ENCODE measurements around the gene MEPCE. TPM values are rescaled to one million over a fixed set of nuclear protein-coding genes. Genes with fewer than 3 reads are reported as not detected.

Gene MEPCE
- total and polyA plus RNA-seq, 9 of the 15 experiments (the other 6 are each of a cell fraction or from before 2014, with no cell fraction given), result 10.9 to 76.3 (median 44.1) TPM

GRCh38 chr7:100464210-100464660 is 34.6 kb downstream of the MEPCE start, which contains the start of gene SPACDR:
Gene SPACDR, minus strand, starts transcription at chr7:100464260. Its CDS starts 235 bp downstream, at chr7:100464025.
- ChIA-PET POLR2A (interaction anchor here (0.7 kb wide), 1 partner anchor 1013 kb away, joined by 3 read pairs; no protein-coding TSS in a partner anchor), CTCF (ENCODE audit: low intra/inter-chr PET ratio) (interaction anchor here (3.4 kb wide), 1 partner anchor 95 kb away, joined by 10 read pairs; no protein-coding TSS in a partner anchor)
- H3K4me3 ChIP-seq, result no peak within 1 kb of the TSS
- H3K36me3 ChIP-seq (ENCODE audit: control insufficient read depth, insufficient read depth, low read length), result peaks cover 20% of the 10 kb centered on the region; the same call in 2 of the 3 replicates
- H2AFZ ChIP-seq (ENCODE audit: low read depth, low read length), result no peak within 1 kb of the TSS
- no peak for ATAC-seq
- no peaks in the 10 kb centered on the region for H3K27me3 ChIP-seq (ENCODE audit: control insufficient read depth in 2 of 2, insufficient read depth in 2 of 2, low read length in 2 of 2)
- no peaks in the 10 kb centered on the region for H3K9me1 ChIP-seq (ENCODE audit: control insufficient read depth, insufficient read depth, low read length)
- FAIRE-seq, result no peak
- DNase-seq (ENCODE audit: extremely low read depth in 1 of 4, low spot score in 3 of 4), result no peak
- H3K79me2 ChIP-seq (ENCODE audit: control insufficient read depth, insufficient read depth, low read length), result no peaks in the 10 kb centered on the region
- TF ChIP-seq CREBBP (IDR thresholded peaks at IDR 0.05; ENCODE audit: low read depth, low read length) (no peak), BHLHE40 (IDR thresholded peaks at IDR 0.05; ENCODE audit: low read length) (no peak), LEF1 (IDR thresholded peaks at IDR 0.05) (no peak), NFIX (CRISPR knock-in tag; IDR thresholded peaks at IDR 0.05; ENCODE audit: low read depth) (no peak), SIN3A (IDR thresholded peaks at IDR 0.05; ENCODE audit: borderline replicate concordance in 2 of 2, control insufficient read depth in 1 of 2, low read depth in 2 of 2, low read length in 2 of 2) (no peak), GTF2B (IDR thresholded peaks at IDR 0.05; ENCODE audit: extremely low read depth, insufficient read length) (no peak), SFPQ (IDR thresholded peaks at IDR 0.05; ENCODE audit: low read depth, low read length) (no peak)
- in situ Hi-C loops (cut with MboI) (loop anchor here (25.0 kb wide), 1 partner anchor 98 kb away; the partner anchor contains the start of gene SAP25), intact Hi-C loops (cut with micrococcal nuclease) (no loop called here)
- peak within 1 kb of the TSS in 1 of 2 experiments; percentile 79; a peak in 2 of 4 replicates for H3K9ac ChIP-seq (ENCODE audit: insufficient read depth in 1 of 2, low read depth in 2 of 2, low read length in 2 of 2)
- H3K27ac ChIP-seq (ENCODE audit: extremely low read depth, low read depth, low read length), result no peak within 1 kb of the TSS
- H3K4me2 ChIP-seq (ENCODE audit: insufficient read depth, low read length), result no peak within 1 kb of the TSS
- peaks cover 8% of the 10 kb centered on the region; the same call in 1 of the 2 replicates for H4K20me1 ChIP-seq (replicated peaks; ENCODE audit: control insufficient read depth, insufficient read depth, low read length)
- peaks cover 0 to 20% of the 10 kb centered on the region in 2 experiments; a peak in 2 of 5 replicates for H3K4me1 ChIP-seq (replicated peaks in 1 of 2; ENCODE audit: control insufficient read depth in 2 of 2, insufficient read depth in 2 of 2, low read length in 2 of 2)
- no peaks in the 10 kb centered on the region for H3K9me3 ChIP-seq (replicated peaks; ENCODE audit: control insufficient read depth, insufficient read depth, low read depth, low read length)
- no TSS peak for BruUV-seq (replicated peaks)
- 46% methylated on average over 7 of the region's 7 CpGs for WGBS (ENCODE audit: insufficient coverage, low coverage, missing lambda C conversion rate)
